HEK293 (cell line): ENCODE data around the gene CACHD1.

ENCODE experiments used
- BCL11A ChIP-seq: fragments of 450-650 bp; formaldehyde crosslinking; IDR thresholded peaks from 2 replicates; pipeline ENCODE4 v1.5.1; 2016; ENCODE audit warnings: low read depth, missing biosample characterization, missing genetic modification characterization
- CTCF ChIP-seq: fragments of 450-650 bp; formaldehyde crosslinking; IDR thresholded peaks from 2 replicates; pipeline ENCODE4 v1.5.1; 2016; ENCODE audit warnings: missing biosample characterization, missing genetic modification characterization
- GLIS2 ChIP-seq: fragments of 450-650 bp; formaldehyde crosslinking; IDR thresholded peaks from 2 replicates; pipeline ENCODE4 v1.5.1; 2016; ENCODE audit warnings: missing biosample characterization, missing genetic modification characterization
- SETDB1 ChIP-seq: IDR thresholded peaks from one replicate; pipeline ENCODE4 v1.6.1; 2017; ENCODE audit warnings: mild to moderate bottlenecking, low read length, moderate library complexity, mixed read lengths; ENCODE audit not compliant: insufficient read length

GRCh38 chr1:64435000-64435399 is 34.9 kb upstream of the CACHD1 start:
- no peak for TF ChIP-seq GLIS2 (tag by site-specific recombination)
- no peak for TF ChIP-seq CTCF (tag by site-specific recombination)
- TF ChIP-seq SETDB1 = no peak
- no peak for TF ChIP-seq BCL11A (tag by site-specific recombination)
